Measurements from ENCODE around the gene G0S2. TPM values are rescaled to one million over a fixed set of nuclear protein-coding genes. Genes with fewer than 3 reads are reported as not detected.
A peak's percentile ranks its signal among the peaks of the same experiment; 100 is the strongest.

Gene G0S2
- total and polyA plus RNA-seq, 9 of the 15 experiments (the other 6 are each of a cell fraction or from before 2014, with no cell fraction given), result 0.18 to 65.6 (median 11.4) TPM

DNA sequence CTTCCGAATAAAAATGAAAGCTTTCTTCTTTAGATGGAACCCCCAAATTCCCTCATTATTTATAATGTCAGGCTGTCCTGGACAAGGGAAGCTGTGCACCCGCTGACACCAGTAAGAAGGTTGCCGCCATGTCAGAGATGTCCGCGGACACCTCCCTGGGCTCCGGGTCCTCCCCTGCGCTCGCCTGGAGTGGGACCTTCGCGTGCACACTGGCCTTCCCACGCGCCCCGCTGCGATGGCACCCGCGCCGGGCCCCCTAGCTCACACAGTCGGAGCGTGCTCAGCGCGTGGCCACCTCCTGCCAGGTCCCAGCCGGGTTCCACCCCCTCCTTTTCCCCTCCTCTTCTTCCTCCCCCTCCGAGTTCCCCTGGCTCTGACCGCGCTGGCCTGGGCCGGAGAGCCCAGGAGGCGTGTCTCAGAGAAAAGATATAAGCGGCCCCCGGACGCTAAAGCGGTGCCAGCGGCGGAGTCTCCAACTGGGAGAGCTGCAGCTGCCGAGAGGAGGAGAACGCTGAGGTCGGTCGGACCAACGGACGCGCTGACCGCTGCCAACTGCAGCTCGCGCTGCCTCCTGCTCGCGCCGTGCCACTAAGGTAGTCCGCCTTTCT, at the start of gene G0S2 (continued):
- TF ChIP-seq, protein P1, sequence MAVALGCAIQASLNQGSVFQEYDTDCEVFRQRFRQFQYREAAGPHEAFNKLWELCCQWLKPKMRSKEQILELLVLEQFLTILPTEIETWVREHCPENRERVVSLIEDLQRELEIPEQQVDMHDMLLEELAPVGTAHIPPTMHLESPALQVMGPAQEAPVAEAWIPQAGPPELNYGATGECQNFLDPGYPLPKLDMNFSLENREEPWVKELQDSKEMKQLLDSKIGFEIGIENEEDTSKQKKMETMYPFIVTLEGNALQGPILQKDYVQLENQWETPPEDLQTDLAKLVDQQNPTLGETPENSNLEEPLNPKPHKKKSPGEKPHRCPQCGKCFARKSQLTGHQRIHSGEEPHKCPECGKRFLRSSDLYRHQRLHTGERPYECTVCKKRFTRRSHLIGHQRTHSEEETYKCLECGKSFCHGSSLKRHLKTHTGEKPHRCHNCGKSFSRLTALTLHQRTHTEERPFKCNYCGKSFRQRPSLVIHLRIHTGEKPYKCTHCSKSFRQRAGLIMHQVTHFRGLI (CRISPR knock-in tag; IDR thresholded peaks at IDR 0.05), result no peak
- TF ChIP-seq TFAM (CRISPR knock-in tag; conservative IDR thresholded peaks at IDR 0.05), result no peak
- TF ChIP-seq, protein P2, sequence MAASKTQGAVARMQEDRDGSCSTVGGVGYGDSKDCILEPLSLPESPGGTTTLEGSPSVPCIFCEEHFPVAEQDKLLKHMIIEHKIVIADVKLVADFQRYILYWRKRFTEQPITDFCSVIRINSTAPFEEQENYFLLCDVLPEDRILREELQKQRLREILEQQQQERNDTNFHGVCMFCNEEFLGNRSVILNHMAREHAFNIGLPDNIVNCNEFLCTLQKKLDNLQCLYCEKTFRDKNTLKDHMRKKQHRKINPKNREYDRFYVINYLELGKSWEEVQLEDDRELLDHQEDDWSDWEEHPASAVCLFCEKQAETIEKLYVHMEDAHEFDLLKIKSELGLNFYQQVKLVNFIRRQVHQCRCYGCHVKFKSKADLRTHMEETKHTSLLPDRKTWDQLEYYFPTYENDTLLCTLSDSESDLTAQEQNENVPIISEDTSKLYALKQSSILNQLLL (CRISPR knock-in tag; IDR thresholded peaks at IDR 0.05; ENCODE audit: borderline replicate concordance), result no peak
- TF ChIP-seq, protein P3, sequence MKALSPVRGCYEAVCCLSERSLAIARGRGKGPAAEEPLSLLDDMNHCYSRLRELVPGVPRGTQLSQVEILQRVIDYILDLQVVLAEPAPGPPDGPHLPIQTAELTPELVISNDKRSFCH (CRISPR knock-in tag; IDR thresholded peaks at IDR 0.05), result no peak
- TF ChIP-seq, protein P3 (tag; IDR thresholded peaks at IDR 0.05), result peak; percentile 42; the same call in 1 of the 2 replicates
- TF ChIP-seq LCOR (CRISPR knock-in tag; IDR thresholded peaks at IDR 0.05), result peak; percentile 87
- TF ChIP-seq MTF1 (CRISPR knock-in tag; IDR thresholded peaks at IDR 0.05; ENCODE audit: borderline replicate concordance), result no peak
- no peak for TF ChIP-seq SRSF1 (IDR thresholded peaks at IDR 0.05; ENCODE audit: low read depth, low read length)
- TF ChIP-seq ZNF41 (CRISPR knock-in tag; conservative IDR thresholded peaks at IDR 0.05), result 0 out of 2 replicates have a peak, but pooled peaks have one; percentile 22
- TF ChIP-seq TEAD1 (CRISPR knock-in tag; IDR thresholded peaks at IDR 0.05), result peak in 1 of 2 experiments; percentile 51; a peak in 1 of 4 replicates
- TF ChIP-seq ZNF143 (CRISPR knock-in tag; IDR thresholded peaks at IDR 0.05), result no peak
- TF ChIP-seq PTTG1 (tag; IDR thresholded peaks at IDR 0.05; ENCODE audit: low read depth), result no peak
- no peak for TF ChIP-seq BRCA1 (IDR thresholded peaks at IDR 0.05)
- TF ChIP-seq BRCA1 (CRISPR knock-in tag; IDR thresholded peaks at IDR 0.05), result 0 out of 2 replicates have a peak, but pooled peaks have one; percentile 78
- no peak for TF ChIP-seq NFXL1 (CRISPR knock-in tag; IDR thresholded peaks at IDR 0.05)
- no peak for TF ChIP-seq ZSCAN29 (IDR thresholded peaks at IDR 0.05)
- TF ChIP-seq KAT8 (IDR thresholded peaks at IDR 0.05; ENCODE audit: low read depth), result no peak
- TF ChIP-seq, protein P4, sequence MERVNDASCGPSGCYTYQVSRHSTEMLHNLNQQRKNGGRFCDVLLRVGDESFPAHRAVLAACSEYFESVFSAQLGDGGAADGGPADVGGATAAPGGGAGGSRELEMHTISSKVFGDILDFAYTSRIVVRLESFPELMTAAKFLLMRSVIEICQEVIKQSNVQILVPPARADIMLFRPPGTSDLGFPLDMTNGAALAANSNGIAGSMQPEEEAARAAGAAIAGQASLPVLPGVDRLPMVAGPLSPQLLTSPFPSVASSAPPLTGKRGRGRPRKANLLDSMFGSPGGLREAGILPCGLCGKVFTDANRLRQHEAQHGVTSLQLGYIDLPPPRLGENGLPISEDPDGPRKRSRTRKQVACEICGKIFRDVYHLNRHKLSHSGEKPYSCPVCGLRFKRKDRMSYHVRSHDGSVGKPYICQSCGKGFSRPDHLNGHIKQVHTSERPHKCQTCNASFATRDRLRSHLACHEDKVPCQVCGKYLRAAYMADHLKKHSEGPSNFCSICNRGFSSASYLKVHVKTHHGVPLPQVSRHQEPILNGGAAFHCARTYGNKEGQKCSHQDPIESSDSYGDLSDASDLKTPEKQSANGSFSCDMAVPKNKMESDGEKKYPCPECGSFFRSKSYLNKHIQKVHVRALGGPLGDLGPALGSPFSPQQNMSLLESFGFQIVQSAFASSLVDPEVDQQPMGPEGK (CRISPR knock-in tag; IDR thresholded peaks at IDR 0.05; ENCODE audit: borderline replicate concordance), result no peak
- TF ChIP-seq HDAC3 (IDR thresholded peaks at IDR 0.05; ENCODE audit: borderline replicate concordance, partially characterized antibody), result peak; percentile 72
- no peak for TF ChIP-seq ILK (tag; IDR thresholded peaks at IDR 0.05; ENCODE audit: borderline replicate concordance, low read depth)
- TF ChIP-seq ZNF764 (CRISPR knock-in tag; IDR thresholded peaks at IDR 0.05; ENCODE audit: low read depth), result no peak
- TF ChIP-seq NR2C2 (CRISPR knock-in tag; IDR thresholded peaks at IDR 0.05), result no peak
- TF ChIP-seq NR2C2 (tag; IDR thresholded peaks at IDR 0.05), result no peak
- TF ChIP-seq BHLHE40 (IDR thresholded peaks at IDR 0.05; ENCODE audit: low read length), result peak; percentile 90
- TF ChIP-seq ELF1 (tag; IDR thresholded peaks at IDR 0.05), result no peak

Data from K562 (cell line).